Glutamatergic neuron (in vitro differentiated cells): ENCODE data around the gene CAMK2A. TPM values are rescaled to one million over a fixed set of nuclear protein-coding genes. Genes with fewer than 3 reads are reported as not detected.

Experiments used
- DNase-seq: peaks from one replicate; pipeline ENCODE4 v3.0.0; 2022
- H3K27ac Mint-ChIP-seq: one replicate; pipeline ENCODE4 v1.8.0; 2020; ENCODE audit warnings: mild to moderate bottlenecking, mixed read lengths, inconsistent platforms; ENCODE audit not compliant: unreplicated experiment
- H3K27me3 Mint-ChIP-seq: one replicate; pipeline ENCODE4 v1.8.0; 2020; ENCODE audit warnings: mild to moderate bottlenecking, moderate library complexity, mixed read lengths, inconsistent platforms; ENCODE audit not compliant: unreplicated experiment
- H3K36me3 Mint-ChIP-seq: one replicate; pipeline ENCODE4 v1.8.0; 2020; ENCODE audit warnings: mild to moderate bottlenecking, mixed read lengths, inconsistent platforms; ENCODE audit not compliant: unreplicated experiment
- H3K4me1 Mint-ChIP-seq: one replicate; pipeline ENCODE4 v1.8.0; 2020; ENCODE audit warnings: mild to moderate bottlenecking, low read depth, mixed read lengths, inconsistent platforms; ENCODE audit not compliant: unreplicated experiment
- H3K4me3 Mint-ChIP-seq: one replicate; pipeline ENCODE4 v1.8.0; 2020; ENCODE audit warnings: mild to moderate bottlenecking, mixed read lengths, inconsistent platforms; ENCODE audit not compliant: unreplicated experiment
- H3K9me3 Mint-ChIP-seq: one replicate; pipeline ENCODE4 v1.8.0; 2020; ENCODE audit warnings: mild to moderate bottlenecking, moderate library complexity, mixed read lengths, inconsistent platforms; ENCODE audit not compliant: unreplicated experiment
- CTCF ChIP-seq: fragments of 200-600 bp; sonication (generic); IDR thresholded peaks from one replicate; pipeline ENCODE4 v1.5.0; 2021; ENCODE audit not compliant: partially characterized antibody, unreplicated experiment
- total RNA-seq: library from RNA; stranded (reverse); fragmentation: NEBNext Ultra II Directional; extraction: Animal tissue kit (Norgen Biotek cat#: 25700); gene quantifications from one replicate; pipeline ENCODE4 v1.2.1, GENCODE V29; 2021; ENCODE audit not compliant: unreplicated experiment

The CAMK2A gene
- total RNA-seq, 1 donor from 2014 or later = 1.1 TPM

GRCh38 chr5:150317048-150318003, 27.8 kb upstream of the CAMK2A start:
- TF ChIP-seq CTCF = no peak
- peak; percentile 36 for DNase-seq
- Mint-ChIP-seq H3K4me1 (peaks cover 13% of the 10 kb centered on the region), H3K4me3 (no peak overlapping the region), H3K27ac (no peak overlapping the region), H3K27me3 (peaks cover 3% of the 10 kb centered on the region), H3K9me3 (peaks cover 2% of the 10 kb centered on the region), H3K36me3 (peaks cover 4% of the 10 kb centered on the region)

GRCh38 chr5:150316320-150316719, 26.7 kb upstream of the CAMK2A start:
- Mint-ChIP-seq H3K36me3 (no peaks in the 10 kb centered on the region), H3K4me1 (peaks cover 14% of the 10 kb centered on the region), H3K4me3 (no peak overlapping the region), H3K27me3 (peaks cover 3% of the 10 kb centered on the region), H3K9me3 (peaks cover 2% of the 10 kb centered on the region), H3K27ac (no peak overlapping the region)
- TF ChIP-seq CTCF = no peak
- DNase-seq = no peak

GRCh38 chr5:150315245-150315644, 25.7 kb upstream of the CAMK2A start:
- Mint-ChIP-seq H3K27ac (no peak overlapping the region), H3K27me3 (peaks cover 3% of the 10 kb centered on the region)

GRCh38 chr5:150313921-150314716, 24.5 kb upstream of the CAMK2A start:
- DNase-seq = no peak
- Mint-ChIP-seq H3K27me3 (peaks cover 3% of the 10 kb centered on the region), H3K9me3 (peaks cover 3% of the 10 kb centered on the region), H3K4me1 (peaks cover 25% of the 10 kb centered on the region), H3K4me3 (no peak overlapping the region), H3K27ac (no peak overlapping the region), H3K36me3 (no peaks in the 10 kb centered on the region)
- TF ChIP-seq CTCF = no peak

More at GRCh38 chr5:150315245-150315644, 25.7 kb upstream of the CAMK2A start:
- Mint-ChIP-seq H3K9me3 (peaks cover 3% of the 10 kb centered on the region), H3K36me3 (no peaks in the 10 kb centered on the region), H3K4me1 (peaks cover 18% of the 10 kb centered on the region), H3K4me3 (no peak overlapping the region)
- no peak for DNase-seq
- TF ChIP-seq CTCF = no peak
